NCI-H2029 (cell line): ENCODE results near the gene GEMIN4.
"Not testable (repeated sequence)": the region's sequence is repeated elsewhere in the genome, so short reads cannot be mapped to it uniquely, and the experiment has no call there.

ENCODE experiments used
- DNase-seq: peaks from one replicate; lab custom pipeline; 2025; lab: John Stamatoyannopoulos, UW

GEMIN4 gene

DNA sequence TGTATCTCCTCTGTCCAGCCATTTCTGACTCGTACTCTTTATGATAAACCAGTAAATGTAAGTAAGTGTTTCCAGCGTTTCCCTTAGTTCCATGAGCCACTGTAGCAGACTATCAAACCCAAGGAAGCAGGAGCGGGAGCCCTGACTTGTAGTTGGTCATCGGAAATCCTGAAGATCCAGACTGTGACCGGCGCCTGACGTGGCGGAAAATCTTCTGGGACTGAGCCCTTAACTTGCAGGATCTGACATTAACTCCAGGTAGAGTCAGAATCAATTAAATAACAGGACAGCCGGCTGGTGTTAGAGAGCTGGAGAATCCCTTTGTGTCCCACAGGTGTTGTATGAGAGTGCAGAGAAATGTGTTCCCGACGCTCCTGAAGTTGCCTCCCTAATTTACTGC lies 26.0 kb upstream of the GEMIN4 start:
- no peak for DNase-seq

DNA sequence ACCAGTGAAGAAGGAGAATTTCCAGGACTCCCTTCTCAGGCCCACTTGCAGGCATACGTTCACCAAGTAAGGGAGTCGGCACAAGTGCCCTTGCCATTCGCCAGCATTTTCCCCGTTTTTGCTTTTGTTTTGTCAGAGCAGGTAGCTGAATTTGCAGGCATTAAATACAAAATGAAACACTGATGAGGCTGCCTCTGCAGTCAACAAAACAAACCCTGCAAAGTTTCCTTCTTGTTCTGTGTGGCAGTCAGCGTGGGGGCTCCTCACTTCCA lies 22.2 kb upstream of the GEMIN4 start:
- DNase-seq, result no peak

DNA sequence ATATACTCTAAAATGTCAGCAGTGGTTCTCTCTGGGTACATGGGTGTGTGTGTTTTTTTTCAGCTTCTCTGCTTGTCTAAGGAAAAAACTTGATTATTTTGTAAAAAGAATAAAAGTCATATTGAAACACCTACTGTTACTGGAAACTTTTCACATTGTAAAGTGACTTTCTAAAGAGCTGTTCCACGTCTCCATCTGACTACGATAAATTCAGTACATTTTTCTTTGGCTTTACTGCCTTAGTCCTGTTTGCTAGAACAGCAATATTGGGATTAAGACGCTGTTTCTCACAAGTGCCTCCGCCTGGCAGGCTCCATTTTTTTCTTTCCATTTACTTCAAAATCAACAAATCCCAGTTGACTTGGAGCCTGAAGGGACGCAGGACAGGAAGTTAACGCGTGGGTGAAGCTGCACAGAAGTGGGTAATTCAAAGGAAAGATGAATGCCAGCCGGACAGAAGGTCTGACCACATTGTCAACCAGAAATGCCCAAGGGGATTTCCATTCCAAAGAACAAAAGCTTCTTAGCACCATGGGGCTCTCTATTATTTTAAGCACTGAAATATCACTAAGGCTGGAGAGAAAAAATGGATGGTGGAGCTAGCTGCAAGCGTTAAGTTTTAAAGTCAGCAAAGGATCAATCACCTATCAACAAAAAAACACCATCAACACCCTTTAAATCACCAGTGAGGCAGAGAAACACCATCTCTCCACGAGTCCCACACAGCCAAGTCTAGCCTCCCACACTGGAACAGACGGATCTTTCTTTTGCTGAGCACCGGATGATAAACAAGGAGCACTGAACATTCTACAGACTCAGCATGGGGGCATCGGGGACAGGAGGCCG lies 21.6 kb upstream of the GEMIN4 start:
- no peak for DNase-seq

DNA sequence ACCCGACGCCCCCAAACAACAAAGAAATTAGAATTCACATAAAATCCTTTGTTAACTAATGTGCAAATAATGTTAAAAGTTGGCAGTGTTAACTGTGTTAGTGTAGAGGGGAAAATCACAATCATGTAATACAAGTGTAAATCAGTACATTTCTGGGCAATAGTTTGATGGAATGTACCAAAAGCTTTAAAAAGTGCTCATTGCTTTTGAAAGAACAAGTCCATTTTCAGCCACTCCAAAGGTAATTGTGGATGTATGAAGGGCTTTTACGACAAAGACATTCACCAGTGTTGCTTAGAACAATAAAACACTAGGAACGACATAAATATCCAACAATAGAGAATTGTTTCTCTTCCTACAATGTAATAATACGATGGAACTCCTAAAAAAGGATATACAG lies 21.0 kb upstream of the GEMIN4 start:
- no peak for DNase-seq

DNA sequence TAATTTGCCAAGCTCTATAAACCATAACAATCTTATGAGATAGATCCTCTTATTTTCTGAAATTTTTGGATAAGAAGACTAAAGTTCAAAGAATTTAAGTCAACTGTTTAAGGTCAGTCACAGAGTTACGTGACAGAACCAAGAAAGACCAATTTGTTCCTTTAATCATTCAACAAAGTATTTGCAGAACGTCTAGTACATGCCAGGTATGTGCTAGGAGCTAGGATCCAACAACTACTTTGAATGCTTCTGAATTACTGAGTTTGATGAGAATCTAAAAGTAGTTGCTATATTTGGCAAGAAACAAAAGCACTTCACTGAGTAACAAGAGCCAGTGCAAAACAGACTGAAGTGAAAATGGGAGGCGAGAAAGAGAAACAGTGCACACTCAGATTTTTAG lies 15.0 kb upstream of the GEMIN4 start:
- DNase-seq, result no peak

DNA sequence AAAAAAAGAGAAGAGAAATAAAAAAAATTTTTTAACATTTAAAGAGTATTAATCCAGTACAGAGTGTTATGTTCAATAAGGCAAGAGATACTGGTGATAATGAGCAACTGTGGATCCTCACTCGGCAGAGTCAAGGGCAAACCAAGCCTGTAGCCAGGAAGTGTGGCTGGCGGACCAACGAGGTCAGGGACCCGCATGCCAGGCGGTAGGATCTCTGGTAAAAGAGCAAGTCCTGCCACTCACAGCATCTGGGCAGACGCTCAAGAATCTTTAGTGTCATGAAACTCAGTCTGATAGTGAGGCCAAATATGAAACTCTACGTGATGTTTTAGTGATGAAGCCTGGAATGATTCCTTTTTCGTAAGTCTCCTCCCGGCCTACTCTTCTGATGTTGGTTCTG lies 8.3 kb upstream of the GEMIN4 start:
- no peak for DNase-seq

DNA sequence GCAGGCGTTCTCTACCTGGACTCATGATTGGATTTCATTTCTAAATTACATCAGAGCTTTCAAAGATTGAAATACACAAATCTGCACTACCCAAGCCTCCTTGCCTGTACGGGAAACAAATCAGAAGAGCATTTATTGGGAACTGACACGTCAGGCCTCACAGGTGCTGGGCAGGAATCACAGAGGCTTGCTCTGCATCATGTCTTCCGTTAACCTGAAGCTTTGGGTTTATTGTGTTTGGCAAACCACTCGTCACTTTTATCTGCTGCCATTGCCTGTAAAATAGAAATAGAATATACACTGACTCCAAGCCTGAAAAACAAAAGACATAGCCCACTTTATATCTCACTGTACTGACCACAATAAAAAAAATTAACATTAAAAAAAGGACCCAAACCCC lies 7.9 kb upstream of the GEMIN4 start:
- no peak for DNase-seq

DNA sequence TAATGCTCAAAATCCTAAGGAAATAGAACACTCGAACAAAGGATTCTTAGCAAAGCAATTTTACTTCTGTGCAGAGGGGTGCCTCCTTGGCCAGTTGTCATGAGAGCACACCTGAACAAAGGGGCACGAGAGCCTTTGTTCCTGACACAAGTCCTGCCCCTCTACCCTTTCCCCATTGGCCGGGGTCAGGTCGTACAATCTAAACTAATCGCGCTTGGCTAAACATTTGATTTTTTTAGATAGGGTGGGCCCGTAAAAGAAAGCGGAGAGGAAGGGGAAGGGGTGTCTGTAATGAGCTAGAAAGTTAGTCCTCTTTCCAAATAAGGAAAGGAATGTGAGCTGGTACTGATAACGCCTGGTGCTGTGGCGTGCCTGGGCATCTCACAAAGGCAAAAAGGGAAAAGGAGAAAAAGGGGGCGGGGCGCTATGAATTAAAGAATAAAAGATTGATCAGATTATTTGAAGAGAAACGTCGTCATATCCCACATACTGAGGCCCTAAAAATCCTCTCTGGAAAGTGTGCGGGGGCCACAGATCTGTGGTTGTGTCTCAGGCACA lies 4.0 kb upstream of the GEMIN4 start:
- not testable (repeated sequence) for DNase-seq

DNA sequence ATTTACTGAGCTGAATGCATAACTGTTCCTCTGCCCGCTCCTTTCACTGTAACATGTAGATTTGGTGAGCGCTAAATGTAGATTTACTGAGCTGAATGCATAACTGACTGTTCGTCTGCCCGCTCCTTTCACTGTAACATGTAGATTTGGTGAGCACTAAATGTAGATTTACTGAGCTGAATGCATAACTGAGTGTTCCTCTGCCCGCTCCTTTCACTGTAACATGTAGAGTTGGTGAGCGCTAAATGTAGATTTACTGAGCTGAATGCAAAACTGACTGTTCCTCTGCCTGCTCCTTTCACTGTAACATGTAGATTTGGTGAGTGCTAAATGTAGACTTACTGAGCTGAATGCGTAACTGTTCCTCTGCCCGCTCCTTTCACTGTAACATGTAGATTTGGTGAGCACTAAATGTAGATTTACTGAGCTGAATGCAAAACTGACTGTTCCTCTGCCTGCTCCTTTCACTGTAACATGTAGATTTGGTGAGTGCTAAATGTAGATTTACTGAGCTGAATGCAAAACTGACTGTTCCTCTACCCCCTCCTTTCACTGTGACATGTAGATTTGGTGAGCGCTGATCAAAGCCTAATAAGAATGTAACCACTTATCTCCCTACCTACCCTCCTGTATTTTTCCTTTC lies 3.4 kb upstream of the GEMIN4 start:
- DNase-seq, result not testable (repeated sequence)

DNA sequence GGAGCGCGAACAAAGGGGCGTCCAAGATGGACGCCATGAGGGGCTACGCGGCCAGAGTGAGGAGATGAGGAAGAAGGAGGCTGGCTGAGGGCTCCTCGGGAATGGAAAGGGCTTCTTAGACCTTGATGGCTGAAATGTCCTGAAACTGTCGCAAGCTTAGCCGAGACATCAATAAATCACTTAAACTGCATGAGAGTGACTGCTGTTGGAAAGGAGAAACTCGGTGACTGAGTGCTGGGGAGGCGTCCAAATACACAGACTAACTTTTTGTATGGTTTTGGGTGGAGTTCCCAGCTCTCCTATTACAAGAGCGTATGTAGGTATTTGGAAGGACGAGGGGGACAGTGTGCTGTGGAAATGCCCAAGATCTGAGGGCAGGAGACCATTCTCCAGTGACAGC lies 1.4 kb upstream of the GEMIN4 start:
- DNase-seq, result no peak

DNA sequence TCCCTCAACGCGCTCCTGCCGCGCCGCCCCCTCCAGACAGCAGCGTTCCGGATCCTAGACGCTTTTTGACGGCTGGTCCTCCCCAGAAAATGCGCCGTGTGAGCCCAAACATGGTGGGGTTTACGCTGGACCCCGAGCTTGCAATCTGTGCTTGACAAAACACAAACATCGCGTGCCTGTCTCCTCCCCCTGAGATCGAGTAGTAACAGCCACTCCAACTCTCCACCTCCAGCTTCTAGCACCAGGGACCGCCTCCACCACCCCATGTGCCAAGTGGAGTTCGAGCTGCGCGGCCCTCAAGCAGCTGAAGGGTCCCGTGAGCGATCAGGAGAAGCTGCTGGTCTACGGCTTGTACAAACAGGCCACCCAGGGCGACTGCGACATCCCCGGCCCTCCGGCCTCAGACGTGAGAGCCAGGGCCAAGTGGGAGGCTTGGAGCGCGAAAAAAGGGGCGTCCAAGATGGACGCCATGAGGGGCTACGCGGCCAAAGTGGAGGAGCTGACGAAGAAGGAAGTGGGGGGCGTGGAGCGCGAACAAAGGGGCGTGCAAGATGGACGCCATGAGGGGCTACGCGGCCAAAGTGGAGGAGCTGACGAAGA lies 656 bp upstream of the GEMIN4 start:
- peak; percentile 31 for DNase-seq

DNA sequence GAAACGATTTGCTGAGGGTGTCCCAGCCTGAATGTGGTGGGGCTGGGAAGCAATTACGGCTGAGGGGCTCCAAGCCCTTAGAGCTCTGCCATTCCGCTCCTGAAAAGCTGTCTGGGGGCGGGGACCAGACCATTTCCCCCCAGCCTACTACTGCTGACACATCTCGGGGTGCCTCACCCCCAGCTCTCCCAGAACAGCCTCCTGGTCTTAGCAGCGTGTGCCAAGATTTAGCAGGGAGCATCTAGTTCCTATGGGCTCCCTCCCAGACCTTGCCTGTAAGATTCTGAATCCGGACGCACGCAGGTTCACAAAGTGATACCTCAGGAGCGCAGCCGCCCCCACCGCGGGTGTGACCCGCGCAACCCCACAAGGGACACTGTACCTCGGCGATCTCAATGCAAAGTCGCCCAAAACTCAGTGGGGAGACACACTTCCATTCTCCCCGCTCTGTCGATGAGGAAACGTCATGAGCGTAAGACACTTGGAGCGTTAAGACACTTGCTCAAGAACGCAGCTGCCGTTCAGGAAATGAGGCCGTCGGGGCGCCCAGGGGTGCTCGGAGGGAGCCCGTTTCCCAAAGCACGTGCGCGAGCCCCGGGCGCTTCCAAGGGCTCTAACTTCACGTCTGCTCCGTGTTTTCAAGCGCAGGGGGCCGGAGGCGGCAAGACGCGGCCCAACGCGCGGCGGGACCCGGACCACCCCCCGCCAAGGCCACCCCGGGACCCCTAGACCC lies 629 bp downstream of the GEMIN4 start:
- no peak for DNase-seq

DNA sequence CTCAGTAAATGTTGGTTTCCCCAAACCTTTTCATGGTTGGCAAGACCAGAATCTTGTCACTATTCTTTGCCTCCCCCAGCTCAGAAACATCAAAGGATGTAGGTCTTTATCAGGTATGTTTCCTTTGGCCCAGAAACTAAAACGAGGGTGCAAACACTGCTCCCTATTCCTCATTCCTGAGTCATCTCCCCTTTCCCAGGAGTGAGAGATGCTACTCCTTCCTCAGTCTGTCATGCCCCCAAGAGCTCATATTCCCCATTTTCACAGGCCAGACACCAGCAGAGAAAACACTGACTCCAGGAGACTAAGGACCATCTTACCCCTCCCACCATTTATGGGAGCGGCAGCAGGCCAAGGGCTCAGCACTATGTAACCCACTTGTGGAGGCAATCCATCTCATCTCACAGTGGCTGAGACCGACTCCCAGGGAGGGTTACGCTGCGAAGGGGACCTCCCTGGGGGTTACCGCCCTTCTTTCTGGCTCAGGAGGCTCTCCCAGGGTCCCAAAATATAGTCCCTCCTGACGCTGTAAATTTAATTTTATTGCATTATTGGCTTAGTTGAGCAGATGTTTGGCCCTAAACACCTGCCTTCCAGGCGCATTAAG lies 1.5 kb downstream of the GEMIN4 start:
- no peak for DNase-seq

DNA sequence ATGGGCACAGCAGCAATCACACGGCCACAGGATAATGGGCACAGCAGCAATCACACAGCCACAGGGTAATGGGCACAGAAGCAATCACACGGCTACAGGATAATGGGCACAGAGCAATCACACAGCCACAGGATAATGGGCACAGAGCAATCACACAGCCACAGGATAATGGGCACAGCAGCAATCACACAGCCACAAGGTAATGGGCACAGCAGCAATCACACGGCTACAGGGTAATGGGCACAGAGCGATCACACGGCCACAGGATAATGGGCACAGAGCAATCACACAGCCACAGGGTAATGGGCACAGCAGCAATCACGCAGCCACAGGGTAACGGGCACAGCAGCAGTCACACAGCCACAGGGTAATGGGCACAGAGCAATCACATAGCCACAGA lies 2.7 kb downstream of the GEMIN4 start:
- DNase-seq, result not testable (repeated sequence)

DNA sequence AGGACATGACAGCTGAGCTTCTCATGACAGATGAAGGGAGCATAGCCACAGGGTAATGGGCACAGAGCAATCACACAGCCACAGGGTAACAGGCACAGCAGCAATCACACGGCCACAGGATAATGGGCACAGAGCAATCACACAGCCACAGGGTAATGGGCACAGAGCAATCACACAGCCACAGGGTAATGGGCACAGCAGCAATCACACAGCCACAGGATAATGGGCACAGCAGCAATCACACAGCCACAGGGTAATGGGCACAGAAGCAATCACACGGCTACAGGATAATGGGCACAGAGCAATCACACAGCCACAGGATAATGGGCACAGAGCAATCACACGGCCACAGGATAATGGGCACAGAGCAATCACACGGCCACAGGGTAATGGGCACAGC lies 3.5 kb downstream of the GEMIN4 start:
- DNase-seq, result not testable (repeated sequence)

DNA sequence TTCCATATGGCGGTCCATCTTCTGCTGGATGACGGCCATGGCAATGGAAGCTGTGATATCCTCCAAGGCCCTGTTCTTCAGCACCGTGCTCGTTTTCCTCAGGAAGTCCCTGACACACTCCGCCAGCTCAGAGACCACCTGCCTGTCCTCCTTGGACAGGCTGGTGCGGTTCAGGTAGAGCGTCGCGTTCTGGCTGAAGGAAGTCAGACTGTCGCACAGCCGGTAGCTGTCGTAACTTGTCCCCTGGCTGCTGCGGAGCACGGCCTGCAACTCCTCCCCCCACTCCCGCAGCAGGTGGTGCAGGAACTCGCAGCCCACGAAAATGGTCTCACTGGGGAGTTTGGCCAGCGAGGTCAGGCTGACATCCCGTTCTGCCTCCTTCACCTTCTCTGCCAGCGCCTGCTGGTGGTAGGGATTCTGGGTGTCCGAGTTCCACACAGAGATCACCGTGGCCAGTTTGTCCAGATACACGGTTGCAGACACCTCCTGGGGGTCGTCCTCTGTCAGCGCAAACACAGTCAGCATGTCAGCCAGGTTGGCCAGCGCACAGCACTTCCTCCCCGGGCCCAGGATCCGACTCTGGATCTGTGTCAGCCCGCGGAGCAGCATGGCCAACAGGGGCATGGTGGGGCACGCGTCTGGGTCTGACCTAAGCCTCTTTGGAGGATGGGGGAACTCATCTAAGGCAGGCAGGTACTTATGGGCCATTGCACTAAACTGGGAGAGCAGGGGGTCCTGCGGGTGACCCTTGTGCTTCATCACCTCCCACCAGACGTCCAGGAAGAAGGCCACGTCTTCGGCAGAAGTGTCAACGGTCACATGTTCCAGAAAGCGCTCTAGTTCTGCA lies 5.1 kb downstream of the GEMIN4 start:
- DNase-seq, result no peak

DNA sequence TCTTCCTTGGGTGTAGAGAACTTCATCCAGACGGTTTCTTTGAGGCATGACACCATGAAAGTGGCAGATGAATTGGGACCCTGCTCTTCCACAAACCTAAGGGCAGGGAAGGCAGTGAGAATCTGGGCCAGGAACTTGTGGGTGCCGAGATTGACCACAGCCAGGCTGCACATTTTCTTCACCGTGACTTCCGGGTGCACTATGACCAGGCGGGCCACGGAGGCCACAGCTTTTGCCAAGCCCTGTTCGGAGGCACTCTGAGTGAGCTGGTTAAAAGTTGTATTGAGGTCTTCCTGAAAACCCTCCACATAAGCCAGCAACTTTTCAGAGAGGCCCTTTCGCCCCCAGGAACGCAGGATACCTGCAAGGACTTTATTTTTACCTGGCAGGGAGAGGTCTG lies 5.9 kb downstream of the GEMIN4 start:
- no peak for DNase-seq

DNA sequence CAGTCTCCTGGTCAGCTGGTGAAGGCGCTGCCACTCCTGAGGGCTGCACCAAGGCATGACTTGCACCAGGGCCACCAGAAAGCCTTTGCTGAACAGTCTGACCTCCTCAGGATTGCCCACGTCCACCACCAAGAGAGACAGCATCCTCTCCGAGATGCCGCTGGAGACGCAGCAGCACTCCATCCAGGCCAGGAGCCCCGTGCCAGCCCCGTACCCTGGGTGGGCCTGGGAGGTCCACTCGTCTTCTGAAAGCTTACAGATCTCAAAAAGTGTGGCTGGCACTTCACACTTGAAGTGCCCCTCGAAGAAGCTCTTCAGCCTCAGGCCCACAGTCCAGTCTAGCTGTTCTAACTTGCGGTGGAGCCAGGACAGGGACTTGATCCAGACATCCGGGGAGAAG lies 6.7 kb downstream of the GEMIN4 start:
- DNase-seq, result no peak

DNA sequence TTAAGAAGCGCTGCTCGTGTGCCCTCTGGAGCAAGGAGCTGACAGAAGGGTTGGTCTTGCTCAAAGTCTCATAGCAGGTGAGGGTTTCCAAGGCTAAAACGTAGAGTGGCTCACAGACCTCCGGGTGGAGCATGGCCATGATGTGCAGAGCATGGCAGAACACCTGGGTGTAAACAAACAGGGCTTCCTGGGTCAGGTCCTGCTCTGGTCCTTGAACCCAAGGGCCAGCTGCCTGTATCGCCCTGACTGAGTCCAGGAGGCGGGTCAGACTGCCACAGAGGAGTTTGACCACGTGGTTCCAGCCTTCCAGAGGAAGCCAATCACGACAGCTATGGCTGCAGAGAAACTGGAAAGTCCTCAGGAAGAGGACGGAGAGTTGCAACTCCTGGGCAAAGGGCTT lies 7.1 kb downstream of the GEMIN4 start:
- no peak for DNase-seq

DNA sequence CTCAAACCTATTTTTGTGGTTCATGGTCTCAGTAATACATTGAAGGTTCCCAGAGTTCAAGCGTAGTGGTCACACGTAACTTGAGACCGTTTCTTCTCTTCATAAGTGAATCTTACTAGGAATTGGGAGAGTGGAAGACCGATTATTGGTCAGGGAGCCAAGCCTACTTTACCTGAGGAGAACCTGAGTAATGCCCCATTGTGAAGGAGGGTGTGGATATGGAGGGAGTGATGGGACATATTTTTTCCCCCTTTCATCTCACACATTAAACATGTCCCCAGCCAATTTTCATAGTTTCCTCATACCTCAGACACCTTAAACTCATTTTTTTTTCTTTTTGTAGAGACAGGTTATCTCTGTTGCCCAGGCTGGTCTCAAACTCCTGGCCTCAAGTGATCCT lies 8.9 kb downstream of the GEMIN4 start:
- DNase-seq, result no peak

DNA sequence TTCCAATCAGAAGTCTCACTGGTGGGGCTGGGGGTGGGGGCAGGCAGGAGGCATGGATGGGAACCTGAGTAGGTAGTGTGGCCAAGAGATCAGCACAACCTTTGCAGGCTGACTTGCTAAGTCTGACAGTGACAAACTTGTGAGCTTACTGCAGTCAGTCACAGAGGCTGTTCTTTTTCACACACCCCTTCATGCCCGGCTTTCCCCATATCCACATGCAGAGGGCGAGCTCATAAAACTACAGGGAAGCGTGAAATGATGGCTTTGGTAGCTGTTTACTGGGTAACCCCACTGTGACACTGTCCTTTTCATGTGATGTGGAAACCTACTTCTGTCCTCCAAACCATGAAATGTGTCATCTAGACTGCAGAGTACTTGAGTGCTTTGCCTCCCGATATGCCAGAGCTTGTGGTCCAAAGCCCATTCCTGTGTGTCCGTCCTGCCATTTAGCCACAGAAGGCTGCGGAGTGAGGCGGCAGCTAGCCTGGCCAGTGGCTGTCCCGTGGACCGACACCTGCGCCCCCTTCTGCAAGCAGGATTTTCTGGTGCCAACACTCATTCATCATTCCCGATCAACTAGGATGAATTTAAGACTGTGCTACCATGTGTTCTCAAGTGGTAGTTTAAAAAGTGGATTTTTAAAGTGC lies 9.8 kb downstream of the GEMIN4 start:
- no peak for DNase-seq
